ENCODE results near the gene NPM1.

DNA sequence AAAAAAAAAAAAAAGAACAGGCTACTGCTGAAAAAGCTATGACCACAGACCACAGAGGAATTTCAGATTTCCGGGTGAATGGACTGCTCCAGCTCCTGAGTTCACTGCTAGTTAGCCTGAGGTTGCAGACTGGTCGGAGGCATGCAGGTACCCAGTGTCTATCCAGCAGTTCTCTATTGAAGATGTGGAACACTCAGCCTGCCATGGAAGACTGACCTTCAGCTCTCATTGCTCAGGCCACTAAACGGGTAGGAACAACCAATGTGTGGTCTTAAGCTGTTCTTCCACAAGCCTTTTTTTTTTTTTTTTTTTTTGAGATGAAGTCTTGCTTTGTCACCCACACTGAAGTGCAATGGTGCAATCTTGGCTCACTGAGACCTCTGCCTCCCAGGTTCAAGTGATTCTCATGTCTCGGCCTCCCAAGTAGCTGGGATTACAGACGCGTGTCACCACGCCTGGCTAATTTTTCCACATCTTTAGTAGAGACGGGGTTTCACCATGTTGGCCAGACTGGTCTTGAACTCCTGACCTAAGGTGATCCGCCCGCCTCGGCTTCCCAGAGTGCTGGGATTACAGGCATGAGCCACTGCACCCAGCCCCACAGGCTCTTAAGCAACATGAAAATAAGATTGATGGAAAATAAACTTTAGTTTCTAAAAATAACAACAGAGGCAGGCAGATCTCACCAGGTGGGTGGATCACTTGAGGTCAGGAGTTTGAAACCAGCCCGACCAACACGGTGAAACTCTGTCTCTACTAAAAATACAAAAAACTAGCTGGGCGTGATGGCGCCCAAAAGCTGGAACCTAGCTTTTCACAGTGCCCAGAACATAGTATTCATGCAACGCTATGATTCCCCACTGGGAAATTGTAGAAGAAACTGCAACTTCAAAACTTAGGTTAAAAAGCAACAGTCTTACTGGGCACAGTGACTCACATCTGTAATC lies 20.0 kb upstream of the NPM1 start:
- no peak for TF ChIP-seq POLR2A (IDR thresholded peaks at IDR 0.05; ENCODE audit: low read depth)
- TF ChIP-seq, protein P1, sequence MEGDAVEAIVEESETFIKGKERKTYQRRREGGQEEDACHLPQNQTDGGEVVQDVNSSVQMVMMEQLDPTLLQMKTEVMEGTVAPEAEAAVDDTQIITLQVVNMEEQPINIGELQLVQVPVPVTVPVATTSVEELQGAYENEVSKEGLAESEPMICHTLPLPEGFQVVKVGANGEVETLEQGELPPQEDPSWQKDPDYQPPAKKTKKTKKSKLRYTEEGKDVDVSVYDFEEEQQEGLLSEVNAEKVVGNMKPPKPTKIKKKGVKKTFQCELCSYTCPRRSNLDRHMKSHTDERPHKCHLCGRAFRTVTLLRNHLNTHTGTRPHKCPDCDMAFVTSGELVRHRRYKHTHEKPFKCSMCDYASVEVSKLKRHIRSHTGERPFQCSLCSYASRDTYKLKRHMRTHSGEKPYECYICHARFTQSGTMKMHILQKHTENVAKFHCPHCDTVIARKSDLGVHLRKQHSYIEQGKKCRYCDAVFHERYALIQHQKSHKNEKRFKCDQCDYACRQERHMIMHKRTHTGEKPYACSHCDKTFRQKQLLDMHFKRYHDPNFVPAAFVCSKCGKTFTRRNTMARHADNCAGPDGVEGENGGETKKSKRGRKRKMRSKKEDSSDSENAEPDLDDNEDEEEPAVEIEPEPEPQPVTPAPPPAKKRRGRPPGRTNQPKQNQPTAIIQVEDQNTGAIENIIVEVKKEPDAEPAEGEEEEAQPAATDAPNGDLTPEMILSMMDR (IDR thresholded peaks at IDR 0.05), result no peak
- no peak for TF ChIP-seq EP300 (IDR thresholded peaks at IDR 0.05)
